GM18870 (cell line): ENCODE results near the gene KLHL2.
"Not testable (repeated sequence)": the region's sequence is repeated elsewhere in the genome, so short reads cannot be mapped to it uniquely, and the experiment has no call there.

Experiments used
- ATAC-seq: cut with Tn5 transposase; IDR thresholded peaks from one replicate; pipeline ENCODE4 v1.9.1; 2021; ENCODE audit warnings: moderate library complexity; ENCODE audit not compliant: unreplicated experiment

Gene KLHL2

DNA sequence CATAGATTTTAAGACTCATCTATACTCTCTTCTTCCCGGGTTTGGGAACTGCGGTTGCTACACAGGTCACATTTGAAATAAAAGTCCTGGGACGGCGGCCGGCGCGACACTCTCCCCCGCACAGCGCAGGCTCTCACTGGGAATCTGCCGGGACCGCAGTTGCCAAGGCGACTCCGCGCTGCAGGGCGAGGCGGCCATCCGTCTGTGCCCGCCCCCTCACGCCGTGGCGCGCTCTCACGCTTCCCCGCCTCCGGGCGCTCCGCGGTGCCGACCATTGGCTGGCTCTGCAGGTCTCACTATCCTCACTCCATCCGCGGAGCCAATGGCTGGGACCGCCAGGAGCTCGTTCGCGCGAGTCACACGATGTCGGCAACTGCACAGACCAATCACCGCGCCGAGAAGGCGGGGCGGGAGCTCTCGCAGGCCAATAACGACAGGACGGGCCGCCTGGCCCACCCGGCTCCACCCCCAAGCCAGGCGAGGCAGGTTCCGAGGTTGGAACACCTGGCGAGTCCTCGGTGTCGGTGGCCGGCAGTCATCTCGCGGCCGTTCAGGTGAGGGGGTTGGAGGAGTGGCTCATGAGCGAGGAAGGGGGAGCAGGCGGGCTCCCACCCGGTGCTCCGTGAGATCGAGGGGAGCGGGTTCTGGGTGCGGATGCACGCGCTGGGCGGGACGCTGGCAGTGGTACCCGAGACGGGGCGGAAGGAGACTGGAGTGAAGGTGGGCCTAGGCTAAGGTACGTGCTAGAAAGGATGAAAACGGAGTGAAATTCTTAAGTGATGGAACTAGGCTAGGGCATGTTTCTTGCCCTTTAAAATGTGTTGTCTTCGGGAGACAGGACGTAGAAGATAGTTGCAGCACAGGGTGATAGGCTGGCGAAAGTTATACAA lies 120.1 kb downstream of the KLHL2 start, which contains the start of gene MSMO1:
MSMO1 (plus strand) TSS at position 459 of the 890 bp plus-strand sequence. CDS start 5,702 bp downstream, outside the sequence.
- ATAC-seq = peak; percentile 98

DNA sequence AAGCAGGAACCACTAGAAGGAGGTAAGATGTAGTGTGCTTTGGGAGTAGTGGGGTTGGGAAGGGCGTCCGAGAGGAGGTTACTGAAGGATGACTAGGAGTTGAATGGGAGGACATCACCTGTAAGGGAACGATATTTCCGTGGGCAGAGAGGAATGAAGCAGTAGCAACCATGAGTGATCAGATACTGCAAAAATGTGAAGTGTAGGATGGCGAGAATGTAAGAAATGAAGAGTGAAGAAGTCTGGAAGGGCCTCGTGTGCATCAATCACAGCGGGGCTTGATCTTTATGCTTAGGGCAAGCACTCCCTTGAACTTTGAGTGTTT lies 120.7 kb downstream of the KLHL2 start:
- ATAC-seq = no peak

DNA sequence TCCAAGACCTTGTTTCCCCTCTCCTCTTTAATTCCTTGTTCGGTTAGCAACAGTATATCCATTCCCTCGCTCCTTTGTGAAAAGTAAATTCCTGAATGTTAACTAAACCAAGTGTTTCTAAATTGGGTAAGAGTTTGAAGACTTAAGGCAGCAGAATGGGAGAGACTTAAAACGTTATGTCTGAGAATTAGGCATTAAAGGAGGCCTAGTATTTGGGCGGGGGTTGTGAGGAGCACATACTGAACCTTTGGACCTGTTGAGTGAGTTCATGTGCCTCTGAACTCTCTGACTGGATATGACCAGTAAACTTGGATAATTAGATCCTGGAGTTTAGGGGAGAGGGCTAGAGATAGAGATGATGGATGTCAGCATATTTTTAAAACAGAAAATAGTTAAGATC lies 121.3 kb downstream of the KLHL2 start:
- ATAC-seq = no peak

DNA sequence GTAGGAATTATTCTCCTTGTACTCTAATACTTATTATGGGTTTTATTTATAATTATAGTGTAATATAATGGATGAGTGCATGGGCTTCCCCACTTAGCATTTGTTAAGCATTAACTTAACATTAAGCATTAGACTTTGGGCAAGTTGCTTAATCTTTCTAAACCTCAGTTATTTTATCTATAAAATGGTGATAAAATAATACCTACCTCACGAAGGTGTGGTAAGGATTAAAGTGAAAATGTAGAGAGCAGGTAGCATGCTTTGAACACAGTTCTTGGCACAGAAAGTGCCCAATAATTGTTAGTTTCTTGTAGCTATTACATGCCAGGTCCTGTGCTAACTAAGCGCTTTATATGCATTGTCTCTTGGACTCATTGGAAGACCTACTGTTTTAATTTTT lies 122.7 kb downstream of the KLHL2 start:
- ATAC-seq = no peak

DNA sequence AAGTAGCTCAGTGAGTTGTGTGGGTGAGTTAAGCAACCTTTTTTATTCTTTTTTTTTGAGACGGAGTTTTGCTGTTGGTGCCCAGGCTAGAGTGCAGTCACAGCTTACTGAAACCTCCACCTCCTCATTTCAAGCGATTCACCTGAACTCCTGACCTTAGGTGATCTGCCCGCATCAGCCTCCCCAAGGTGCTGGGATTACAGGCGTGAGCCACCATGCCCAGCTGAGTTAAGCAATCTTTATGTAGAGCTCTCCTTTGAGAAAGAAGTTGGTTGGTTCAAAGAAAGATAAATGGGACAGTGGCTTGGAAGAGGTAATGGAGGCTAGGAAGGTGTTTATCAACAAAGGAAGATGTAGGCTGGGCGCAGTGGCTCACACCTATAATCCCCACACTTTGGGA lies 123.3 kb downstream of the KLHL2 start:
- ATAC-seq = no peak

DNA sequence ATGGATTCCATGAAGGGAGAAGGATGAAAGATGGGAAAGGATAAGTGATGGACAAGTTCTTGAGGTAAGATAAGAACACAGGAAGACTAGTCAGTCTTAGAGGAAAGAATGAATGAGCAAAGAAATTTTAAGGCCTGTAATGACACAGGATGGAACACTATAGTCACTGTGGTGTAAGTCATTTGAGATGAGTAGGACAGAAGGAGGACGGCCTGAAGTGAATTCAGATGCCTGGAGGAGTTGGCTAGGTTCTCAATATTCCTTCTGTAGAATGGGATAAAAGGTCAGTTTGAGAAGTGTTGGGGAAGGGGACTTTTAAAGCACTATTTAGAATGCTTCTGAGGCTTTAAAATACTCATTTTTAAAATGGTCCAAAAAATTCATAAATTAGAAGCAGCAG lies 124.0 kb downstream of the KLHL2 start:
- no peak for ATAC-seq

DNA sequence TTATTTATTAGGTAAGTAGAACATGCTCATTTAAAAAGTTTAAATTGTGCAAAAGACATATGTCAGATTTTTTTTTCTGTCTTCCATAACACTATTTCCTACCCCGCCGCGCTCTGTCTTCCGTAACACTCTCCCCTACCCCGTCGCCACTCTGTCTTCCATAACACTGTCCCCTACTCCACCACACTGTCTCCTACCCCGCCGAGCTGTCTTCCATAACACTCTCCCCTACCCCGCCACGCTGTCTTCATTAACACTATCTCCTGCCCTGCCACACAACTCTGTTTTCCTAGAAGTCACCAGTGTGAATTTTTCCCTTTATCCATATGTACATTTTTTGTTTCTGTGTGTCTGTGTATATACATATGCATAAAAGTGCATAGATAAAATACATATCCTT lies 124.5 kb downstream of the KLHL2 start:
- ATAC-seq = no peak

DNA sequence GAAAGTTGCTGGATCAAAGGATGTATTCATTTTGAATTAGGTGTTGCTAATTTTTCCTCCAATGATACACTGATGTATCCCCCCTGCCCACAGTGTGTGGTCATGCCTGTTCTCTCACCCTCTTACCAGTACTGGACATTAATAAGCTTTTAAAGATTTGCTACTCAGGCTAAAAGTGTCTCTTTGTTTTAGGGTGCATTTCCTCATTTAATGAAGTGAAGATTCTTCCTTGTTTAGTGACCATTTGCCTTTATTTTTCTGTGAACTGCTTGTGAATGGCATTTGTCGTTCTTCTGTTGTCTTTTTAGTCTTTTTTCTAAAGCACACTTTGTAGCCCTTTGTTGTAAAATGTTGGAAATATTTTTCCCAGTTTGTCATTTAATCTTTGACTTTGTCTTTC lies 125.1 kb downstream of the KLHL2 start:
- ATAC-seq = no peak

DNA sequence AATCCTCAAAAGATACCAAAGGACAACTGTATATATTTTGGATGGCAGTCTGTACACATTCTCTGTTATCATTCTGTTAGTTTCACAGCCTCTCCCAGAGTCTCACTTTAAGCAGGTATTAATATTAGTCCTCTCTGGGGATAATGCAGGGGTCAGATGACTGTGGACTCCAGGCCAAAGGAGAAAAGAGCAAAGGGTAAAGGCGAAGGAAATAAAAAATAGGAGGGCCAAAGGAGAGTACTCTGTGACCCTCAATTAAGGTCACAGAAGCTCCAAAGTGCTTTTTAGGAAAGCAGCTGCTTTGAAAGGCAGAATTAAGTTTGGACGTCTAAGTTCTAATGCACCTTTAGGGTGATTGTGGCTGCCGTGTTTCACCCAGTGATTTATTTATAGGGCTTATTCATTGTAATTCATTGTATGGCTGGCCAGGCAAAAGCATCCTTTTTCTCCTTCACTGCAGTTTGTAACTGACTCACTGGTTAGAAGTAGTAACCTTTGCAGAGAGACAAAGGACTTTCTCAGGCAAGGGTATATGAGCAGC lies 127.9 kb downstream of the KLHL2 start:
- ATAC-seq = no peak

DNA sequence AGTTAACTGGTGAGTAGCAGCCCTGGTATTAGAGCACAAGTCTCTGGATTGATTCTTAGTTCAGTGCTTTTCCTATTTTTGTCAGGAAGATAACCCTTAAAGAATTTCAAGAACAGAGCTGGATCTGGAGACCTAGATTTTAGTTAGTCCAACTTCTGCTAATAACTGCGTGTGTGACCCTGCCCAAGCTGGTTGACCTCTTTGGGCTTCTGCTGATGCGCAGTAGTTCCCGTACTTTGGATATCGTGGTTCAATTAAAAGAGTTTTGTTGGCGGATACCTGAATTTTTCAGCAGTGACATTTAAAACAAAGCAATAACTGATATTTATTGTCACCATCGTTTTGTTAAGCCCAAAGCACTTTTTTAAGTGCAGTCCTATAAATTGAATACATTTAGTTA lies 129.4 kb downstream of the KLHL2 start:
- no peak for ATAC-seq

DNA sequence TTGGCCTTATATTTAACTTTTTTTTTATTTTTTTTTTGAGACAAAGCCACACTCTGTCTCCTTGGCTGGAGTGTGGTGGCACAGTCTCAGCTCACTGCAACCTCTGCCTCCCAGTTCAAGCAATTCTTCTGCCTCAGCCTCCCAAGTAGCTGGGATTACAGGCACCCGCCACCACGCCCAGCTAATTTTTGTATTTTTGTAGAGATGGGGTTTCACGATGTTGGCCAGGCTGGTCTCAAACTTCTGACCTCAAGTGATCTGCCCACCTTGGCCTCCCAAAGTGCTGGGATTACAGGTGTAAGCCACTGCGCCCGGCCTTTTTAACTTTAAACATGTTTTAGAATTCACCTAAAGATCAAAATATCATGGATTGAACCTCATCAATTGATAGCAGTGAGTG lies 135.0 kb downstream of the KLHL2 start:
- not testable (repeated sequence) for ATAC-seq

DNA sequence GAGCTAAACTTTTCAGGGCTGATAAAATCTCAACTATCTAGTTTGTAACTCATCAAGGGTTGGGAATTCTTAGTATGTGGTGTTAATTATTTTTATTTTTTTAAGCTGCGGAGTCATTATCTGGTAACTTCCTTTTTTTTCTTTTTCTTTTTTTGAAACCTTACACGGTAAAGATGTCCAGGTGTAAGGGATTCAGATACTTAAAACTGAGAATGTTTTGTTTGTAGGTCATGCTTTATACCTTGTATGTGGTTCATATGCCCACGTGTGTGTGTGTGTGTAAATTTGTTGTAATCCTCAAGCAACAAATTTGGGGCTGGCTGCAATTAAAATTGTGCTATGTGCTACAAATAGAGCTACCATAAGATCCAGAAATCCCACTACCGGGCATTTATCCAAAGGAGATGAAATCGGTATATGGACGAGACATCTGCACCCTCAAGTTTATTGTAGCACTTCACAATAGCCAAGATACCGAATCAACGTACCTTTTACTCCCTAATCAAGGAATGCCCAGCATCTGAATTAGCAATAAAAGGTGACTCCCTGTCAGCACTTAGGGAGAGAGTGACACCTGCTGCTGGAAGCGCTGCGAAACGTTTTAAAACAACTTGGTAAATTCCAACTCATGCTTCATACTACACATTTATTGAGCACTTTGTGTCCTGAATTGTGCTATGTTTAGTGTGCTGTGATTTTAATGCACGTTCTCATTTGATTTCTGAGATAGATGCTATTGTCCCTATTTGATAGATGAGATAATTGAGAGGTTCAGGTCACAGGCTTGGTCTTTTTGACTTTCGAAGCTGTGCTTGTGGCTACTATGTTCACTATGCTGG lies 136.2 kb downstream of the KLHL2 start:
- ATAC-seq = no peak

DNA sequence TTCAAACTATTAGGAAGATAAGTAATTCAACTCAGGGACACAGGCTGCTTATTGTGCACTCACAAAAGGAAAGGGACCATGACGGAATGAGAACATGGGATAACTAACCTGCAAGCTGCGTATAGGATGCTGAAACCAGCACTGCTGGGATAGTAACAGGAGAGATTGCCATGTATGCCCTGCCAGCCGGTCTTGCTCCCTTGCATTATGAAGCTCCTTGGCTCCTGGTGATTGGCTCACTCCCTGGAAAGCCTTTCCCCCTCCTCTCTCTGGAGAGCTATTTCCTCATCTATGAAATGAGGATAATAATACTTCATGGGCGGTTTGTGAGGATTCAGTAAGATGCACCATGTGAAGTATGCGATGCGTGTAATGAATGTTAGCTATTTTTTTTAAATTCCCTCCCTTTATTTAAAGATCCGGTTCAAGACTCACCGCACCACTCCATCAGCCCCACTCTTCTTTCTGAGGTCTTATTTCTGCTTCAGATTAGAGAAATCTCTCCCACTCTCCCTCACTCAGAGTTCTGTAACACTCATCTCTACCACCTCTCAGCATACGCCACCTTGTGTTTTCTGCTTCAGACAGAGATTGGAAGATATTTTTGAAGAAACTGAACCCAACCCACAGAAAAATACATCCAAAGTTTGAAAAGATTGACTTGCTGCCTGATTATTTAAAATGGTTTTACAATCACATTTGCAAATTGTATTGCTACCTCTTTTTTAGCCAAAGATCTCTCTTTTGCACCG lies 138.5 kb downstream of the KLHL2 start:
- no peak for ATAC-seq

DNA sequence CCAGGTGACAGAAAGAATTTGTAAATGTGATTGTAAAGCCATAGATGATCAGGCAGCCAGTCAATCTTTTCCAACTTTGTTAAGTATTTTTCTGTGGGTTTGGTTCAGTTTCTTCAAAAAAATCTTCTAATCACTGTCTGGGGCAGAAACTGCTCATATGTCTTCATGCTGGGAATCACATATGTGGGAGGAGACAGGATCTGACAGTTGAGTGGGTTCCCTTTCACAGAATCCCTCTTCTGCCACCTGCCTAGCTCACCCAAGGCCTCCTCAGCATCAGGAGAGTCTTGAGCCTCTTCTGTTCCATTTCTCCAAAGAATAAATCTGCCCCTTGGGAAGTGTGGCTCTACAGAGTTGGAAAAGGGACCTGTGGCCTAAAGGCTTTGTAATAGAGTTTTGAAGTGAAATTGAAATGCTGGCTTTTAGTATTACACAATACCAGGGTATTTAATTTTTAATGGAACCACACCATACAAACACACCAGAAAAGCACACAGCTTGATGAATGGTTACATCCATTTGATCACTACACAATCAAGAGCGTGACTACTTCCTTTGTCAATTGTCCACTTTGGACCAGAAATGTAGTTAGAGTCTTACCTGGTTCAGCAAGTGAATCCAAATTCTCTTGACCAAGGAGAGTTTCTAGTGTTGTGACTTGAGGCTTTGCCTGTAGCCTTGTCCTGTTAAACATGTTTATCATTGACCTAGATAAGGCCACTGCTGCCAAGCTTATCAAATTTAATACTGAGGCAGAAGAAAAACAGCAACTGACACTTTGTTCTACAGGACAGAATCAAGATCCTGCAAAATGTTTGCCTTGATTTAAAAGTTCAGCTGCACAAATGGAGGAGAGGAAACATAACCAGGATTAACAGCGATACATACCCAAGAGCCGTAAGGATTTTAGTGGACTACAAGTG lies 140.5 kb downstream of the KLHL2 start:
- no peak for ATAC-seq

DNA sequence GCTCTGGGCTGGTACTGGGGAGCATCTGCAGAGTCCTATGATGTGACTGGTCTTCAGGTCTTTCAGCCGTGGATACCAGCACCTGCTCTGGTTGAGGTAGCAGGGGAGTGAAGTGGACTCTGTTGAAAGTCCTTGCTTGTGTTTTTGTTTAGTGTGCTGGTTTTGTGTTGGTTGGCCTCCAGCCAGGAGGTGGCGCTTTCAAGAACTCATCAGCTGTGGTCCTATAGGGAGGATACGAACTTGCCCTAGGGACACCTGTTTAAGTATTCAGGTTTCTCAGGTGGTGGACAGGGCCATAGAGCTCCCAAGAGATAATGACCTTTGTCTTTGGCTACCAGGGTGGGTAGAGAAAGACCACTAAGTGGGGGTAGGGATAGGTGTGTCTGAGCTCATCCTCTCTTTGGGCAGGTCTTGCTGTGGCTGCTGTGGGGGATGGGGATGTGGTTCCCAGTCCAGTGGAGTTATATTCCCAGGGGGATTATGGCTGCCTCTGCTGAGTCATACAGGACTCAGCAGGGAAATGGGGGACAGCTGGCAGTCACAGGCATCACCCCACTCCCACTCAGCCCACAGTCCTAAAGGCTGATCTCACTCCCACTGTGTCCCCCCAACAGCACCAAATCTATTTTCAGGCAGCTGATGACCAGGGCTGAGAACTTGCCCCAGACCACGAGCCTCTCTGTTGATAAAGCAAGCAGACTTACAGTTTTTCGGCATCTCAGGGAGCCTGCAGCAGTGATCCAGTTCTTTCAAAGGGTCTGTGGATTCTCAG lies 144.2 kb downstream of the KLHL2 start:
- no peak for ATAC-seq

DNA sequence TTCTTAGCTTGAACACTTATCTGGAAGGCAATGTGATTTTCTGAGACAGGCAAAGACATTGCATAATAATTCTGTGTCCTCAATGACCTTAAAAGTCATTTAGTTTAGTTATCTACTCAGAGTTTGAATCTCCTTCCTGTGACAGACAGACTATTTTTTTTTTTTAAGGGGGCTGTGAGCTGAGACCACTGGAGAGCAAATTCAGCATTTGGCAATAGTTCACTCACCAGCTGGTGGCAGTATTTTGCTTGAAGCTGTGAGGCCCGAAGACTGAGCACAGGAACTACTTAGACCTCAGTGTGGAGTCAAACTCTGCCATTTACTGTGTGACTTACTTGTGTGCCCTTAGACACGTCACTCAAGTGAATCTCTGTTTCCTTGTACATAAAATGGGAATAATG lies 148.5 kb downstream of the KLHL2 start:
- ATAC-seq = no peak

DNA sequence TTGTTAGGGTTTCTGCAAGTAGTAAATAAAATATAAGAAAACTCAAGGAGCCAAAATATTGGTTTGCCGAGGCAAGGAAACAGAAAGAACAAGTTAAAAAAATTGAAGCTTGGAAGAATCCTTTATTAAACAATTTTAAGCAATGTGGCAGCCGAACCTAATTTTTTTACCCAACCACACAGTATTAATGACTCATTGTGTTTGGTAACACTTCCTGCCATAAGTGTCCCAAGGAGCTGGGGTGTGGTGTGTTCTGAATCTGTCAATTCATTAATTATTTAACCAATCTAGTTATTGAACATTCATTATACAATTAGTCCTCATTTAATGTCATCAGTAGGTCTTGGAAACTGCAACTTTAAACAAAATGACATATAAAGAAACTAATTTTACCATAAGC lies 152.1 kb downstream of the KLHL2 start:
- ATAC-seq = no peak

DNA sequence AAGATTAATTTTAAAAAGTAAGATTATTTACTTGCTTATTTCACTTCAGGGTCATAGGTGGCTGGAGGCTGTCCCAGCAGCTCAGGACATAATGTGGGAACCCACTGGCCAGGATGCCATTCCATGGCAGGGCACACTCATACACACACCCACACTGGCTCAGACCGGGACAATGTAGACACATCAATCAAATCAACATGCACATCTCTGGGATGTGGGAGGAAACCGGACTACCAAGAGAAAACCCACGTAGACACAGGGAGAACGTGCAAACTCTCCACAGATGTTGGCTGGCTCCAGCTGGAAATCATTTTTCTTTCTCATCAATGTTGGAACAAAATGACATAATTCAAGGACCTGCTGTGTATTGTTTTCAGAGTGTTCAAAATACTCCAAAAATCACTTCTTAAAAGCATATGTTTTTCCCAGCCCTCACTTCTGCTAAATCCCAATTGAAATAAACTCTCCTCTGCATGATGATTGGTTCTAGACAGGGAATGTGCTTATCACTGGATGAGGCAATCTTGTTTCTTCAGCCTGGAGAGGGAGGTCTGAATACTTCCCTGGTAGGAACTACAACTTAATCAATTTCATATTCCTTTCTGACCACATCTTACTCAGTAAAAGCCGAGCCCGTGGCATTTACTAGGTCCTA lies 152.8 kb downstream of the KLHL2 start:
- no peak for ATAC-seq
